CD14-positive monocyte (primary cell): Measurements from ENCODE around the gene OR13D1. TPM values are rescaled to one million over a fixed set of nuclear protein-coding genes. Genes with fewer than 3 reads are reported as not detected.

ENCODE experiments used
- DNase-seq, 3 donors: peaks; one replicate each; pipeline ENCODE4 v3.0.0-alpha.2; 2011 to 2022
- H2AFZ ChIP-seq: 2 replicates; pipeline ENCODE4 v1.6.0; 2012; ENCODE audit warnings: mild to moderate bottlenecking, low read depth, low read length, inconsistent platforms; ENCODE audit not compliant: insufficient read depth, poor library complexity, severe bottlenecking
- H3K27ac ChIP-seq, 2 donors: 1 replicate in 1 of 2; 2 replicates in 1 of 2; pipeline ENCODE4 v1.5.1; 2012 to 2013; ENCODE audit warnings: low read length in 2 of 2, control low read depth in 1 of 2, inconsistent platforms in 1 of 2, low read depth in 1 of 2, mild to moderate bottlenecking in 1 of 2
- H3K27me3 ChIP-seq, 2 donors: one replicate each; pipeline versions ENCODE4 v1.6.0 to v1.6.1; 2011 to 2013; ENCODE audit warnings: low read length in 2 of 2; ENCODE audit not compliant: control insufficient read depth in 2 of 2, insufficient read depth in 2 of 2
- H3K36me3 ChIP-seq, 2 donors: replicated peaks in 1 of 2; 1 replicate in 1 of 2; 2 replicates in 1 of 2; pipeline versions ENCODE4 v1.5.1 to v1.6.1; 2012 to 2013; ENCODE audit warnings: low read length in 2 of 2, control low read depth in 1 of 2, inconsistent platforms in 1 of 2, mild to moderate bottlenecking in 1 of 2; ENCODE audit not compliant: insufficient read depth in 2 of 2, control insufficient read depth in 1 of 2
- H3K4me1 ChIP-seq, 2 donors: 1 replicate in 1 of 2; 2 replicates in 1 of 2; pipeline versions ENCODE4 v1.5.1 to v1.6.1; 2012 to 2013; ENCODE audit warnings: low read length in 2 of 2, control low read depth in 1 of 2, inconsistent platforms in 1 of 2, mild to moderate bottlenecking in 1 of 2, moderate library complexity in 1 of 2; ENCODE audit not compliant: insufficient read depth in 2 of 2, control insufficient read depth in 1 of 2
- H3K4me2 ChIP-seq: replicated peaks from 2 replicates; pipeline ENCODE3; 2012; ENCODE audit warnings: low read length, moderate library complexity, mild to moderate bottlenecking; ENCODE audit not compliant: poor library complexity, severe bottlenecking; ENCODE audit errors: extremely low read depth
- H3K4me3 ChIP-seq, 3 experiments: fragments of 200-600 bp in 1 of 3; sonication (generic) in 1 of 3; replicated peaks in 1 of 3; 1 replicate in 2 of 3; 2 replicates in 1 of 3; pipeline ENCODE4 v1.5.1; 2011 to 2013; ENCODE audit warnings: low read length in 3 of 3, mild to moderate bottlenecking in 3 of 3, control low read depth in 2 of 3, low read depth in 2 of 3, inconsistent platforms in 1 of 3, moderate library complexity in 1 of 3
- H3K79me2 ChIP-seq: 2 replicates; pipeline ENCODE4 v1.6.0; 2012; ENCODE audit warnings: mild to moderate bottlenecking, control low read depth, inconsistent platforms, low read length, moderate library complexity; ENCODE audit not compliant: insufficient read depth
- H3K9ac ChIP-seq: 2 replicates; pipeline ENCODE4 v1.6.0; 2017; ENCODE audit warnings: low read length, mild to moderate bottlenecking; ENCODE audit not compliant: insufficient read depth, poor library complexity, severe bottlenecking
- H3K9me3 ChIP-seq, 2 donors: replicated peaks in 1 of 2; 1 replicate in 1 of 2; 2 replicates in 1 of 2; pipeline versions ENCODE4 v1.5.1 to v1.6.1; 2012 to 2013; ENCODE audit warnings: low read length in 2 of 2, control low read depth in 1 of 2; ENCODE audit not compliant: control insufficient read depth in 1 of 2, insufficient read depth in 1 of 2
- H4K20me1 ChIP-seq: 2 replicates; pipeline ENCODE4 v1.6.0; 2012; ENCODE audit warnings: mild to moderate bottlenecking, low read length, control low read depth, moderate library complexity; ENCODE audit not compliant: insufficient read depth
- H3K27ac Mint-ChIP-seq, 7 donors: one replicate each; pipeline ENCODE4 v1.8.0; 2020; ENCODE audit warnings: mild to moderate bottlenecking in 7 of 7, mixed read lengths in 7 of 7, moderate library complexity in 6 of 7, inconsistent platforms in 2 of 7
- H3K27me3 Mint-ChIP-seq, 3 donors: one replicate each; pipeline ENCODE4 v1.8.0; 2021 to 2022; ENCODE audit warnings: low read depth in 3 of 3, mild to moderate bottlenecking in 3 of 3, mixed read lengths in 3 of 3, moderate library complexity in 3 of 3, inconsistent platforms in 1 of 3
- H3K36me3 Mint-ChIP-seq, 2 donors: one replicate each; pipeline ENCODE4 v1.8.0; 2020; ENCODE audit warnings: mixed read lengths in 2 of 2, inconsistent platforms in 1 of 2, mild to moderate bottlenecking in 1 of 2
- H3K4me1 Mint-ChIP-seq: one replicate; pipeline ENCODE4 v1.8.0; 2020; ENCODE audit warnings: mild to moderate bottlenecking, mixed read lengths
- H3K4me3 Mint-ChIP-seq, 2 donors: one replicate each; pipeline ENCODE4 v1.8.0; 2020; ENCODE audit warnings: mild to moderate bottlenecking in 2 of 2, mixed read lengths in 2 of 2, moderate library complexity in 1 of 2
- H3K9me3 Mint-ChIP-seq, 7 donors: one replicate each; pipeline ENCODE4 v1.8.0; 2020 to 2022; ENCODE audit warnings: mixed read lengths in 7 of 7, mild to moderate bottlenecking in 6 of 7, moderate library complexity in 6 of 7, inconsistent platforms in 2 of 7
- WGBS: methylation state at CpG from one replicate; pipeline ENCODE4 v1.1.5; 2013; ENCODE audit warnings: missing lambda C conversion rate; ENCODE audit not compliant: insufficient coverage; 5-methylcytosine and 5-hydroxymethylcytosine counted together
- intact Hi-C, 2 donors: fragments of 100-400 bp; cut with micrococcal nuclease; formaldehyde crosslinking; loops; one replicate each; pipeline versions ENCODE4 v1.15.0 to v1.15.1; 2023
- polyA plus RNA-seq, 3 donors: library from polyadenylated mRNA; depleted of rRNA in 1 of 3; unstranded in 2 of 3; stranded (reverse) in 1 of 3; fragments of 300-500 nt in 2 of 3; fragments of >200 nt in 1 of 3; fragmentation: Illumina TruSeq in 2 of 3; gene quantifications; 1 replicate in 2 of 3; 2 replicates in 1 of 3; pipeline ENCODE4 v1.2.3, GENCODE V29; 2012 to 2021
- TF ChIP-seq, protein P1 (sequence below): fragments of 200-600 bp; IDR thresholded peaks from one replicate; pipeline ENCODE4 v1.8.0; 2022; ENCODE audit warnings: antibody characterized with exemption, mild to moderate bottlenecking

OR13D1 gene
- polyA plus RNA-seq, 3 donors = not detected

- Mint-ChIP-seq H3K4me1 (no peaks in the 10 kb centered on the region), H3K36me3 (no peaks in the 10 kb centered on the region)
These were observed 17.3 kb downstream of the OR13D1 start for GRCh38 chr9:104711604-104712003.

DNA sequence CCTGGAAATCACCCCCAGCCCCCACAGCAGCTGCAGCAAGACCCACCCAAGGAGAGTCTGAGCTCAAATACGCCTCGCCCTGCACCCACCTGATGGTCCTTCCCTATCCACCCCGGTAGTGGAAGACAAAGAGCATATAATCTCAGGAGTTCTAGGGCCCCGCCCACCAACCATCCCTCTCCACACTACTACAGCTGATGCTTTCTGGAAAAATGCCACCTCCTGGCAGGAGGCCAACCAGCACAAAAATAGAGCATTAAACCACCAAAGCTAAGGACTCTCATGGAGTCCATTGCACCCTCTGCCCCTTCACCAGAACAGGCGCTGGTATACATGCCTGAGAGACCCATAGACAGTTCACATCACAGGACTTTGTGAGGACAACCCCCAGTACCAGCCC lies 30.7 kb downstream of the OR13D1 start:
- intact Hi-C loops = no loop called here
- H3K4me1 Mint-ChIP-seq = no peaks in the 10 kb centered on the region
- no peak for DNase-seq
- H3K27ac ChIP-seq = no peak overlapping the region
- H3K9me3 ChIP-seq = peaks cover 0 to 4% of the 10 kb centered on the region in 2 donors
- no peak overlapping the region for H3K4me3 Mint-ChIP-seq
- no peak overlapping the region for H3K4me2 ChIP-seq
- H3K9ac ChIP-seq = no peak overlapping the region
- 87% methylated on average over 3 of the region's 5 CpGs for WGBS
- TF ChIP-seq, protein P1, sequence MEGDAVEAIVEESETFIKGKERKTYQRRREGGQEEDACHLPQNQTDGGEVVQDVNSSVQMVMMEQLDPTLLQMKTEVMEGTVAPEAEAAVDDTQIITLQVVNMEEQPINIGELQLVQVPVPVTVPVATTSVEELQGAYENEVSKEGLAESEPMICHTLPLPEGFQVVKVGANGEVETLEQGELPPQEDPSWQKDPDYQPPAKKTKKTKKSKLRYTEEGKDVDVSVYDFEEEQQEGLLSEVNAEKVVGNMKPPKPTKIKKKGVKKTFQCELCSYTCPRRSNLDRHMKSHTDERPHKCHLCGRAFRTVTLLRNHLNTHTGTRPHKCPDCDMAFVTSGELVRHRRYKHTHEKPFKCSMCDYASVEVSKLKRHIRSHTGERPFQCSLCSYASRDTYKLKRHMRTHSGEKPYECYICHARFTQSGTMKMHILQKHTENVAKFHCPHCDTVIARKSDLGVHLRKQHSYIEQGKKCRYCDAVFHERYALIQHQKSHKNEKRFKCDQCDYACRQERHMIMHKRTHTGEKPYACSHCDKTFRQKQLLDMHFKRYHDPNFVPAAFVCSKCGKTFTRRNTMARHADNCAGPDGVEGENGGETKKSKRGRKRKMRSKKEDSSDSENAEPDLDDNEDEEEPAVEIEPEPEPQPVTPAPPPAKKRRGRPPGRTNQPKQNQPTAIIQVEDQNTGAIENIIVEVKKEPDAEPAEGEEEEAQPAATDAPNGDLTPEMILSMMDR = no peak
- H3K27me3 Mint-ChIP-seq = peaks cover 0 to 1% (median 0%) of the 10 kb centered on the region in 3 donors
- no peak overlapping the region for H3K4me3 ChIP-seq
- no peaks in the 10 kb centered on the region for H3K79me2 ChIP-seq
- no peaks in the 10 kb centered on the region for H3K4me1 ChIP-seq
- no peaks in the 10 kb centered on the region for H3K36me3 ChIP-seq
- H3K9me3 Mint-ChIP-seq = peaks cover 8 to 17% (median 13%) of the 10 kb centered on the region in 7 donors
- no peaks in the 10 kb centered on the region for H3K27me3 ChIP-seq
- no peak overlapping the region for H3K27ac Mint-ChIP-seq
- no peak overlapping the region for H2AFZ ChIP-seq
- H3K36me3 Mint-ChIP-seq = peaks cover 0 to 3% of the 10 kb centered on the region in 2 donors
- H4K20me1 ChIP-seq = no peaks in the 10 kb centered on the region

More at GRCh38 chr9:104711604-104712003, 17.3 kb downstream of the OR13D1 start:
- H3K27ac ChIP-seq = no peak overlapping the region
- Mint-ChIP-seq H3K4me3 (no peak overlapping the region), H3K27ac (no peak overlapping the region), H3K27me3 (no peaks in the 10 kb centered on the region), H3K9me3 (peaks cover 2 to 9% (median 4%) of the 10 kb centered on the region in 7 donors)
- H3K27me3 ChIP-seq = no peaks in the 10 kb centered on the region
- no peak overlapping the region for H3K9ac ChIP-seq
- H3K4me1 ChIP-seq = no peaks in the 10 kb centered on the region
- no peak for DNase-seq
- no peak overlapping the region for H3K4me2 ChIP-seq
- H3K9me3 ChIP-seq = no peaks in the 10 kb centered on the region
- intact Hi-C loops = no loop called here
- no peaks in the 10 kb centered on the region for H4K20me1 ChIP-seq
- no peaks in the 10 kb centered on the region for H3K79me2 ChIP-seq
- H3K36me3 ChIP-seq = no peaks in the 10 kb centered on the region
- TF ChIP-seq, protein P1 = no peak
- no CpG with 5 or more reads among the region's 4 CpGs for WGBS
- H3K4me3 ChIP-seq = no peak overlapping the region
- H2AFZ ChIP-seq = no peak overlapping the region
